ENCODE measurements around the gene ITGB1.
A peak's percentile ranks its signal among the peaks of the same experiment; 100 is the strongest.

The ITGB1 gene

GRCh38 chr10:32940321-32941301 lies 17.4 kb downstream of the ITGB1 start:
- Histone ChIP-seq H3K36me3 (ENCODE audit: control insufficient read depth in 2 of 2, insufficient read depth in 2 of 2, low read length in 2 of 2) (peaks cover 0 to 3% of the 10 kb centered on the region in 2 donors), H3K9me3 (ENCODE audit: control insufficient read depth in 2 of 2, low read length in 2 of 2) (no peaks in the 10 kb centered on the region), H3K4me3 (ENCODE audit: low read length in 2 of 2) (no peak overlapping the region), H3K4me1 (ENCODE audit: control insufficient read depth in 2 of 2, insufficient read depth in 2 of 2, low read length in 2 of 2) (peaks cover 17 to 23% of the 10 kb centered on the region in 2 donors), H3K27ac (ENCODE audit: low read depth in 2 of 2, low read length in 2 of 2) (no peak overlapping the region), H3K9ac (ENCODE audit: low read depth in 1 of 2, low read length in 2 of 2) (no peak overlapping the region), H3K27me3 (ENCODE audit: control insufficient read depth in 2 of 2, insufficient read depth in 2 of 2, low read length in 2 of 2) (no peaks in the 10 kb centered on the region)

DNA sequence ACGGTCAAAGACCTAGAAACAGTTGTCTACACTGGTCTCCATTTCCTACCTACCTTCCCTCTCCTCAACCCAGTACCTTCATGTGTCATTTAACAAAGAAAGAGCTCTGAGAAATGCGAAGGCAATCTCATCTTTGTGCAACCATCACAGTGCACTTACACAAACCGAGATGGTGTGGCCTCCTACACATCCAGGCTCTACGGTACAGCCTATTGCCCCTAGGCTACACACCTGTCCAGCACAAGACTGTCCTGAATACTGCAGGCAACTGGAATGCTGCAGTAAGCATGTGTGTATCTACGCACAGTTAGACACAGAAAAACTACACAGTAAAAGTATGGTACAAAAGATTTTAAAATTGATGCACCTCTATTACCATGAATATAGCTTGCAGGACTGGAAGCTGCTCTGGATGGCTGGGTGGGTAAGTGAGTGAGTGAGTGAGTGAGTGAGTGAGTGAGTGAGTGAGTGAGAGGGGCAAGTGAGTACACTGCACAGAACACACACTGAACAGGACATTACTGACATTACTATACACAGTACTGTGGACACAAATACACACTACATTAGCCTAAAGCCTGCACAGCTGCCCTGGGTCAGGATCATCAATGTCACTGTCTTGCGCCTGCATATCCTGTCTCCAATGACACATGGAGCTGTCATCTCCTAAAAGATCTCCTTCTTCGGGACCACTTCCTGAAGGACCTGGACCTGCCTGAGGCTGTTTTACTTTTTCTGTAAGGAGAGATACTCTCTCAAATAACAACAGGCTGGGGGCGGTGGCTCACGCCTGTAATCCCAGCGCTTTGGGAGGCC lies 18.5 kb downstream of the ITGB1 start:
- no peaks in the 10 kb centered on the region for H3K9me3 ChIP-seq (ENCODE audit: control insufficient read depth in 2 of 2, low read length in 2 of 2)
- no peak overlapping the region for H3K9ac ChIP-seq (ENCODE audit: low read depth in 1 of 2, low read length in 2 of 2)
- H3K36me3 ChIP-seq (ENCODE audit: control insufficient read depth in 2 of 2, insufficient read depth in 2 of 2, low read length in 2 of 2): peaks cover 7 to 11% of the 10 kb centered on the region in 2 donors
- no peak overlapping the region for H3K4me3 ChIP-seq (ENCODE audit: low read length in 2 of 2)
- H3K27me3 ChIP-seq (ENCODE audit: control insufficient read depth in 2 of 2, insufficient read depth in 2 of 2, low read length in 2 of 2): no peaks in the 10 kb centered on the region
- peaks cover 17 to 23% of the 10 kb centered on the region in 2 donors for H3K4me1 ChIP-seq (ENCODE audit: control insufficient read depth in 2 of 2, insufficient read depth in 2 of 2, low read length in 2 of 2)
- peak overlapping the region; percentile 38 to 62 for H3K27ac ChIP-seq (ENCODE audit: low read depth in 2 of 2, low read length in 2 of 2)

GRCh38 chr10:32938554-32939061 lies 19.4 kb downstream of the ITGB1 start:
- Histone ChIP-seq H3K27ac (ENCODE audit: low read depth in 2 of 2, low read length in 2 of 2) (peak overlapping the region; percentile 38 to 62), H3K9me3 (ENCODE audit: control insufficient read depth in 2 of 2, low read length in 2 of 2) (no peaks in the 10 kb centered on the region), H3K9ac (ENCODE audit: low read depth in 1 of 2, low read length in 2 of 2) (no peak overlapping the region), H3K4me1 (ENCODE audit: control insufficient read depth in 2 of 2, insufficient read depth in 2 of 2, low read length in 2 of 2) (peaks cover 17 to 20% of the 10 kb centered on the region in 2 donors), H3K36me3 (ENCODE audit: control insufficient read depth in 2 of 2, insufficient read depth in 2 of 2, low read length in 2 of 2) (peaks cover 16 to 20% of the 10 kb centered on the region in 2 donors), H3K4me3 (ENCODE audit: low read length in 2 of 2) (peak overlapping the region; percentile 16 to 41), H3K27me3 (ENCODE audit: control insufficient read depth in 2 of 2, insufficient read depth in 2 of 2, low read length in 2 of 2) (no peaks in the 10 kb centered on the region)

GRCh38 chr10:32937911-32938424 lies 20.1 kb downstream of the ITGB1 start:
- H3K4me3 ChIP-seq (ENCODE audit: low read length in 2 of 2): no peak overlapping the region
- no peaks in the 10 kb centered on the region for H3K9me3 ChIP-seq (ENCODE audit: control insufficient read depth in 2 of 2, low read length in 2 of 2)
- peaks cover 15 to 17% of the 10 kb centered on the region in 2 donors for H3K4me1 ChIP-seq (ENCODE audit: control insufficient read depth in 2 of 2, insufficient read depth in 2 of 2, low read length in 2 of 2)
- H3K27me3 ChIP-seq (ENCODE audit: control insufficient read depth in 2 of 2, insufficient read depth in 2 of 2, low read length in 2 of 2): no peaks in the 10 kb centered on the region
- peaks cover 16 to 20% of the 10 kb centered on the region in 2 donors for H3K36me3 ChIP-seq (ENCODE audit: control insufficient read depth in 2 of 2, insufficient read depth in 2 of 2, low read length in 2 of 2)
- no peak overlapping the region for H3K9ac ChIP-seq (ENCODE audit: low read depth in 1 of 2, low read length in 2 of 2)
- H3K27ac ChIP-seq (ENCODE audit: low read depth in 2 of 2, low read length in 2 of 2): peak overlapping the region; percentile 38 to 62

DNA sequence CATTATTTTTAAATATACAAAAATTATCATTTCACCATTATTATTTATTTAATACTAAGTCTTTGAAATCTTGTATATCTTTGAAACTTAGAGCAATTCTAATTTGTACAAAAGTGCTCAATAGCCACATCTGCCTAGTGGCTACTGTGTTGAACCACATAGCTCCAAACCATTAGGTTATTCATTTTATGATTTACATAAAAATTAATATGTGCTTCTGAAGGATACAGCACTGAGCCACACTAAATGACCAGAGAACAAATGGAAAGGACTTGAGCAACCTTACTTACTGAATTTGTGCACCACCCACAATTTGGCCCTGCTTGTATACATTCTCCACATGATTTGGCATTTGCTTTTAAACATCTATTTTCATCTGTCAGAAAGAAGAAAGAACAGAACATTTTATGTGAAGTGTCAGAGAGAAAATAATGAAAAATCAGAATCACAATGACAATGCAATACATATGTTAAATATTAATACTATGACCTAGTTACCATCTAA lies 25.8 kb downstream of the ITGB1 start:
- Histone ChIP-seq H3K9ac (ENCODE audit: low read depth in 1 of 2, low read length in 2 of 2) (no peak overlapping the region), H3K27ac (ENCODE audit: low read depth in 2 of 2, low read length in 2 of 2) (no peak overlapping the region), H3K27me3 (ENCODE audit: control insufficient read depth in 2 of 2, insufficient read depth in 2 of 2, low read length in 2 of 2) (no peaks in the 10 kb centered on the region), H3K4me3 (ENCODE audit: low read length in 2 of 2) (no peak overlapping the region), H3K9me3 (ENCODE audit: control insufficient read depth in 2 of 2, low read length in 2 of 2) (no peaks in the 10 kb centered on the region), H3K36me3 (ENCODE audit: control insufficient read depth in 2 of 2, insufficient read depth in 2 of 2, low read length in 2 of 2) (peaks cover 34 to 42% of the 10 kb centered on the region in 2 donors), H3K4me1 (ENCODE audit: control insufficient read depth in 2 of 2, insufficient read depth in 2 of 2, low read length in 2 of 2) (no peaks in the 10 kb centered on the region)

DNA sequence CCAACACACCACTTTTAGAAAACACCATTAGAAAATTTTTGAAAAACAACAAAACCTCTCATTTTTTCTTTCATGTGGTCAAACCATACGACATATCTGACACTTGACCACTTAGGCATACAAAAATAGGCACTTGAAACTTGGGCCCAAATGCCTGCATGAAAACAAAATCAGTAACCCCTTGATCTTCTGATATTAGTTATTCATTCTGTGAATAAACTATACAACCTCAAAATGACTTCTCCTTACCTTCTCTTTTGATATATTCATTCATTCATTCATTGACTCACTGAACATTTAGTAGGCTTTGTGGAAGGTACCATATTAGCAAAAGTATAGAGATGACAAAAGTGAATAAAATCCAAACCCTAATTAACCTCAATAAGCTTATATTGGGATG lies 26.4 kb downstream of the ITGB1 start:
- Histone ChIP-seq H3K27me3 (ENCODE audit: control insufficient read depth in 2 of 2, insufficient read depth in 2 of 2, low read length in 2 of 2) (no peaks in the 10 kb centered on the region), H3K4me3 (ENCODE audit: low read length in 2 of 2) (no peak overlapping the region), H3K9me3 (ENCODE audit: control insufficient read depth in 2 of 2, low read length in 2 of 2) (no peaks in the 10 kb centered on the region), H3K4me1 (ENCODE audit: control insufficient read depth in 2 of 2, insufficient read depth in 2 of 2, low read length in 2 of 2) (no peaks in the 10 kb centered on the region), H3K27ac (ENCODE audit: low read depth in 2 of 2, low read length in 2 of 2) (no peak overlapping the region), H3K9ac (ENCODE audit: low read depth in 1 of 2, low read length in 2 of 2) (no peak overlapping the region), H3K36me3 (ENCODE audit: control insufficient read depth in 2 of 2, insufficient read depth in 2 of 2, low read length in 2 of 2) (peaks cover 39 to 48% of the 10 kb centered on the region in 2 donors)

- H3K27ac ChIP-seq (ENCODE audit: low read depth in 2 of 2, low read length in 2 of 2): no peak overlapping the region
- H3K4me3 ChIP-seq (ENCODE audit: low read length in 2 of 2): no peak overlapping the region
- no peak overlapping the region for H3K9ac ChIP-seq (ENCODE audit: low read depth in 1 of 2, low read length in 2 of 2)
- no peaks in the 10 kb centered on the region for H3K9me3 ChIP-seq (ENCODE audit: control insufficient read depth in 2 of 2, low read length in 2 of 2)
- H3K27me3 ChIP-seq (ENCODE audit: control insufficient read depth in 2 of 2, insufficient read depth in 2 of 2, low read length in 2 of 2): no peaks in the 10 kb centered on the region
- H3K4me1 ChIP-seq (ENCODE audit: control insufficient read depth in 2 of 2, insufficient read depth in 2 of 2, low read length in 2 of 2): no peaks in the 10 kb centered on the region
- H3K36me3 ChIP-seq (ENCODE audit: control insufficient read depth in 2 of 2, insufficient read depth in 2 of 2, low read length in 2 of 2): peaks cover 46 to 62% of the 10 kb centered on the region in 2 donors
Observed at GRCh38 chr10:32930036-32930435, 28.0 kb downstream of the ITGB1 start.

- Histone ChIP-seq H3K9ac (ENCODE audit: low read depth in 1 of 2, low read length in 2 of 2) (no peak overlapping the region), H3K9me3 (ENCODE audit: control insufficient read depth in 2 of 2, low read length in 2 of 2) (no peaks in the 10 kb centered on the region), H3K4me3 (ENCODE audit: low read length in 2 of 2) (no peak overlapping the region), H3K36me3 (ENCODE audit: control insufficient read depth in 2 of 2, insufficient read depth in 2 of 2, low read length in 2 of 2) (peaks cover 46 to 62% of the 10 kb centered on the region in 2 donors), H3K27me3 (ENCODE audit: control insufficient read depth in 2 of 2, insufficient read depth in 2 of 2, low read length in 2 of 2) (no peaks in the 10 kb centered on the region), H3K4me1 (ENCODE audit: control insufficient read depth in 2 of 2, insufficient read depth in 2 of 2, low read length in 2 of 2) (no peaks in the 10 kb centered on the region), H3K27ac (ENCODE audit: low read depth in 2 of 2, low read length in 2 of 2) (no peak overlapping the region)
Observed at GRCh38 chr10:32929634-32930033, 28.4 kb downstream of the ITGB1 start.

DNA sequence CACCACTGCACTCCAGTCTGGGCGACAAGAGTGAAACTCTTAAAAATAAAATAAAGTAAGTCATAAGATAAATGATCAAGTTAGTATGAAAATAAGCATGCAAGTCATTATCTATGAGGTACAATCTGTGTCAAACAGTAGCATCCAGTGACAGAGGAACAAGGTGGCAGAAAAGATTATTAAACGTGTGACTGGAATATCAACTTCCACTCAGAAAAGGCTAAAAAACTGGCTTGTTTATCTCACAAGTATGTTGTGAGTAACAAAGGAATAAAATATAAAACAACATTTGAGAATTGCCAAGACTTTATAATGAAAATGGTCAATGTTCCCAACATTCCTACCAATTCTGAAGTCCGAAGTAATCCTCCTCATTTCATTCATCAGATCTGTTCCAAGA lies 30.3 kb downstream of the ITGB1 start:
- no peak overlapping the region for H3K27ac ChIP-seq (ENCODE audit: low read depth in 2 of 2, low read length in 2 of 2)
- H3K9ac ChIP-seq (ENCODE audit: low read depth in 1 of 2, low read length in 2 of 2): no peak overlapping the region
- no peaks in the 10 kb centered on the region for H3K27me3 ChIP-seq (ENCODE audit: control insufficient read depth in 2 of 2, insufficient read depth in 2 of 2, low read length in 2 of 2)
- no peaks in the 10 kb centered on the region for H3K9me3 ChIP-seq (ENCODE audit: control insufficient read depth in 2 of 2, low read length in 2 of 2)
- H3K36me3 ChIP-seq (ENCODE audit: control insufficient read depth in 2 of 2, insufficient read depth in 2 of 2, low read length in 2 of 2): peaks cover 48 to 64% of the 10 kb centered on the region in 2 donors
- no peak overlapping the region for H3K4me3 ChIP-seq (ENCODE audit: low read length in 2 of 2)
- H3K4me1 ChIP-seq (ENCODE audit: control insufficient read depth in 2 of 2, insufficient read depth in 2 of 2, low read length in 2 of 2): no peaks in the 10 kb centered on the region
